Keratinocyte (primary cell): Measurements from ENCODE around the gene CHN2. TPM values are rescaled to one million over a fixed set of nuclear protein-coding genes. Genes with fewer than 3 reads are reported as not detected.

Experiments
- DNase-seq: peaks from one replicate; pipeline ENCODE4 v3.0.0-alpha.2; 2011; ENCODE audit warnings: low read depth, missing footprints, low spot score
- FAIRE-seq: peaks from 2 replicates; lab custom pipeline; 2011; peaks lifted over from hg19 to GRCh38; lab: Jason Lieb, UNC
- H2AFZ ChIP-seq: 2 replicates; pipeline ENCODE4 v1.6.0; 2012; ENCODE audit warnings: low read length, control low read depth, inconsistent platforms; ENCODE audit not compliant: control insufficient read depth
- H3K27ac ChIP-seq: 2 replicates; pipeline ENCODE4 v1.5.1; 2011; ENCODE audit warnings: low read length; ENCODE audit not compliant: control insufficient read depth, insufficient read depth
- H3K27me3 ChIP-seq: 3 replicates; pipeline ENCODE4 v1.6.0; 2011; ENCODE audit warnings: low read length; ENCODE audit not compliant: control insufficient read depth, insufficient read depth; ENCODE audit errors: extremely low read depth
- H3K36me3 ChIP-seq, 2 experiments: 2 replicates in 1 of 2; 3 replicates in 1 of 2; pipeline ENCODE4 v1.5.1; 2011; ENCODE audit warnings: low read length in 2 of 2, mild to moderate bottlenecking in 1 of 2; ENCODE audit not compliant: control insufficient read depth in 2 of 2, insufficient read depth in 2 of 2; ENCODE audit errors: extremely low read depth in 1 of 2
- H3K4me1 ChIP-seq: 3 replicates; pipeline ENCODE4 v1.5.1; 2011; ENCODE audit warnings: low read length; ENCODE audit not compliant: control insufficient read depth, insufficient read depth; ENCODE audit errors: extremely low read depth
- H3K4me2 ChIP-seq: 3 replicates; pipeline ENCODE4 v1.6.0; 2011; ENCODE audit warnings: low read depth, low read length; ENCODE audit not compliant: control insufficient read depth, insufficient read depth; ENCODE audit errors: extremely low read depth
- H3K4me3 ChIP-seq, 3 experiments: fragments of 200-600 bp in 1 of 3; sonication (generic) in 1 of 3; 2 replicates in 2 of 3; 3 replicates in 1 of 3; pipeline ENCODE4 v1.5.1; 2011 to 2016; ENCODE audit warnings: low read length in 3 of 3, mild to moderate bottlenecking in 3 of 3, control low read depth in 2 of 3, inconsistent platforms in 1 of 3, low read depth in 1 of 3, mixed read lengths in 1 of 3, mixed run types in 1 of 3, moderate library complexity in 1 of 3; ENCODE audit not compliant: control insufficient read depth in 2 of 3, insufficient read depth in 2 of 3; ENCODE audit errors: extremely low read depth in 1 of 3
- H3K79me2 ChIP-seq: 2 replicates; pipeline ENCODE4 v1.6.0; 2012; ENCODE audit warnings: low read length; ENCODE audit not compliant: control insufficient read depth, insufficient read depth
- H3K9ac ChIP-seq: 3 replicates; pipeline ENCODE4 v1.6.0; 2011; ENCODE audit warnings: low read length; ENCODE audit not compliant: control insufficient read depth, insufficient read depth; ENCODE audit errors: extremely low read depth
- H3K9me1 ChIP-seq: 3 replicates; pipeline ENCODE4 v1.6.0; 2011; ENCODE audit warnings: low read length; ENCODE audit not compliant: control insufficient read depth, insufficient read depth; ENCODE audit errors: extremely low read depth
- H3K9me3 ChIP-seq: 2 replicates; pipeline ENCODE4 v1.5.1; 2012; ENCODE audit warnings: low read depth, low read length; ENCODE audit not compliant: control insufficient read depth
- H4K20me1 ChIP-seq: 3 replicates; pipeline ENCODE4 v1.6.0; 2011; ENCODE audit warnings: low read length; ENCODE audit not compliant: control insufficient read depth, insufficient read depth; ENCODE audit errors: extremely low read depth
- EZH2 ChIP-seq: IDR thresholded peaks from one replicate; pipeline ENCODE4 v1.6.1; 2012; ENCODE audit warnings: inconsistent platforms, mild to moderate bottlenecking, low read length, moderate library complexity
- dilution Hi-C: fragments of 300-500 bp; cut with MboI; formaldehyde crosslinking; loops from one replicate; pipeline ENCODE4 v1.7.0; 2020; ENCODE audit warnings: low sequenced_read_pairs; ENCODE audit not compliant: extremely low pct_ligation_motif_present
- polyA plus RNA-seq, 5 experiments: library from polyadenylated mRNA; depleted of rRNA in 3 of 5; stranded (reverse) in 3 of 5; stranded (forward) in 1 of 5; unstranded in 1 of 5; fragments of >200 nt; gene quantifications; 1 replicate in 1 of 5; 2 replicates in 3 of 5; 3 replicates in 1 of 5; pipeline versions ENCODE4 v1.2.1 to v1.2.3, GENCODE V29; 2011 to 2012; ENCODE audit warnings: missing spikeins in 2 of 5, low read depth in 1 of 5, low replicate concordance in 1 of 5
- TF ChIP-seq, protein P1 (sequence below), 3 experiments: IDR thresholded peaks in 1 of 3; conservative IDR thresholded peaks in 1 of 3; optimal IDR thresholded peaks in 1 of 3; 2 replicates in 2 of 3; 3 replicates in 1 of 3; pipeline versions ENCODE3 to v1.5.1; 2011; ENCODE audit warnings: low read length in 3 of 3, mild to moderate bottlenecking in 3 of 3, moderate library complexity in 2 of 3, control low read depth in 1 of 3, inconsistent platforms in 1 of 3; ENCODE audit not compliant: insufficient read depth in 2 of 3; ENCODE audit errors: extremely low read depth in 1 of 3

The CHN2 gene
- polyA plus RNA-seq, 1 donor (not counting 4 experiments of a cell fraction or from before 2014, with no cell fraction given): 1.8 TPM

DNA sequence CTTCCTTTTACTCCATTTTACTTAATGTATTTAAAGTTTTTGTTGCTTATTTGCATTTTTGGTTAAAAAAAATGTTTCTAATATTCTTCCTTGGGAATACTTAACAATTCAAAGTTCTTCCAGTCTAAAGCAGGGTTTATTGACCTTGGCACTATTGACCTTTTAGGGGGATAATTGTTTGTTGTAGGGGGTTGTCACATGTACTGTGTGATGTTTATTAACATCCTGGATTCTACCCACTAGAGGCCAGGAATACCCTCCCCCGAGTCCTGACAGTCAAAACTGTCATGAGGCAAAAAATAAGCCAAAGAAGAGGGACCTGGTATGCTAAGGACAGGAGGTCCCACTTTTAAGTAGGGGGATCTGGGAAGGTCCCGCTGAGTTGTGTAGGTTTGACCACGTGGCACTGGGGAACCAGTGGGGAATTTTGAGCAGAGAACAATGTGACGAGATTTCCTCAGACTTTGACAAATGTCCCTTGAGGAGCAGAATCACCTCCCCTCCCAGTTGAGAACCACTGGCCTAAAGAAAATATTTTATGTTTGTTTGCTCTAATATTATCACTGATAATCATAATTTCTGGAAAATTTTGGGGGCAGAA lies 190.7 kb downstream of the CHN2 start:
- no peak overlapping the region for H3K27ac ChIP-seq
- no peaks in the 10 kb centered on the region for H3K27me3 ChIP-seq
- H3K36me3 ChIP-seq: no peaks in the 10 kb centered on the region
- FAIRE-seq: no peak
- no peak overlapping the region for H3K9ac ChIP-seq
- no peak overlapping the region for H2AFZ ChIP-seq
- dilution Hi-C loops: no loop called here
- H3K4me1 ChIP-seq: no peaks in the 10 kb centered on the region
- no peaks in the 10 kb centered on the region for H3K79me2 ChIP-seq
- no peak overlapping the region for H3K4me2 ChIP-seq
- H3K4me3 ChIP-seq: no peak overlapping the region
- TF ChIP-seq EZH2: no peak
- TF ChIP-seq, protein P1, sequence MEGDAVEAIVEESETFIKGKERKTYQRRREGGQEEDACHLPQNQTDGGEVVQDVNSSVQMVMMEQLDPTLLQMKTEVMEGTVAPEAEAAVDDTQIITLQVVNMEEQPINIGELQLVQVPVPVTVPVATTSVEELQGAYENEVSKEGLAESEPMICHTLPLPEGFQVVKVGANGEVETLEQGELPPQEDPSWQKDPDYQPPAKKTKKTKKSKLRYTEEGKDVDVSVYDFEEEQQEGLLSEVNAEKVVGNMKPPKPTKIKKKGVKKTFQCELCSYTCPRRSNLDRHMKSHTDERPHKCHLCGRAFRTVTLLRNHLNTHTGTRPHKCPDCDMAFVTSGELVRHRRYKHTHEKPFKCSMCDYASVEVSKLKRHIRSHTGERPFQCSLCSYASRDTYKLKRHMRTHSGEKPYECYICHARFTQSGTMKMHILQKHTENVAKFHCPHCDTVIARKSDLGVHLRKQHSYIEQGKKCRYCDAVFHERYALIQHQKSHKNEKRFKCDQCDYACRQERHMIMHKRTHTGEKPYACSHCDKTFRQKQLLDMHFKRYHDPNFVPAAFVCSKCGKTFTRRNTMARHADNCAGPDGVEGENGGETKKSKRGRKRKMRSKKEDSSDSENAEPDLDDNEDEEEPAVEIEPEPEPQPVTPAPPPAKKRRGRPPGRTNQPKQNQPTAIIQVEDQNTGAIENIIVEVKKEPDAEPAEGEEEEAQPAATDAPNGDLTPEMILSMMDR (optimal IDR thresholded peaks at IDR 0.05 in 1 of 3, IDR thresholded peaks at IDR 0.05 in 1 of 3, conservative IDR thresholded peaks at IDR 0.05 in 1 of 3; ENCODE audit: extremely low read depth in 1 of 3, insufficient read depth in 2 of 3, low read length in 3 of 3): no peak
- no peak for DNase-seq
- H4K20me1 ChIP-seq: no peaks in the 10 kb centered on the region
- H3K9me3 ChIP-seq: no peaks in the 10 kb centered on the region
- H3K9me1 ChIP-seq: no peaks in the 10 kb centered on the region

DNA sequence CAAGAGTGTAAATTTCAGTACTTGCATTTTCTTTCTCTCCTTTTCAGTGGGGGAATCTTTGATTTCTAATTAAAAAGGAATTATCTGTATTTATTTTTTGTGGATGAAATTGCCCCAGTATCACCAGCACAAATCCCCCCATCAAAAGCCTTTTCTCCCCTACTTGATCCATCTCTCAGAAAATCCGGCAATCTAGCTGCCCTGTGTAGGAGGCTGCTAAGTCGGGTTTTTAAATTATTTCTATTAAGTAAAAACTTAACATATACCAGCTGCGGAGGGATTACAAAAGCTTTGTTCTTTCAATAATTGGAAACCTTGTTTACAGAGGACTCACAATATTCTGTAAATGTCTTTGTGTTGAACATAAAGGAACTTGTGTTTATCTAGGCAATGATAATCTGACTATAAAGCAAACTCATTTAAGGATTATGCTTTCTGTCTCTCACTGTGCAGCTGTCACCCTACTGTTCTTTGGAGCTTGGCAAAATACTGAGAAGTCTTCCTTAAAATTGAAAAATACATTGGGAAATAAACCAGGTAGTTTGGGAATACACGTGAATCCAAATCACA lies 191.7 kb downstream of the CHN2 start:
- dilution Hi-C loops: no loop called here
- H3K4me3 ChIP-seq: no peak overlapping the region

More for the DNA sequence above, 191.7 kb downstream of the CHN2 start:
- Histone ChIP-seq H3K9me3 (no peaks in the 10 kb centered on the region), H3K36me3 (no peaks in the 10 kb centered on the region), H3K4me2 (no peak overlapping the region), H3K9ac (no peak overlapping the region), H3K27ac (no peak overlapping the region), H2AFZ (no peak overlapping the region), H3K9me1 (no peaks in the 10 kb centered on the region), H4K20me1 (no peaks in the 10 kb centered on the region), H3K79me2 (no peaks in the 10 kb centered on the region), H3K27me3 (no peaks in the 10 kb centered on the region), H3K4me1 (no peaks in the 10 kb centered on the region)
- no peak for TF ChIP-seq EZH2
- TF ChIP-seq, protein P1 (optimal IDR thresholded peaks at IDR 0.05 in 1 of 3, IDR thresholded peaks at IDR 0.05 in 1 of 3, conservative IDR thresholded peaks at IDR 0.05 in 1 of 3; ENCODE audit: extremely low read depth in 1 of 3, insufficient read depth in 2 of 3, low read length in 3 of 3): no peak
- no peak for DNase-seq
- FAIRE-seq: no peak
